DMS153 treated with DMSO at 0.1 percent for 48 hours (cell line): Measurements from ENCODE around the gene ACTN3.
"Not testable (repeated sequence)": the region's sequence is repeated elsewhere in the genome, so short reads cannot be mapped to it uniquely, and the experiment has no call there.

Experiments used
- DNase-seq: peaks from one replicate; lab custom pipeline; 2025; ENCODE audit not compliant: unreplicated experiment; lab: John Stamatoyannopoulos, UW

The ACTN3 gene

GRCh38 chr11:66595245-66595904 is 48.7 kb downstream of the ACTN3 start:
- DNase-seq: no peak

- no peak for DNase-seq
These were observed 52.3 kb downstream of the ACTN3 start for GRCh38 chr11:66598993-66599392.

GRCh38 chr11:66600219-66600618 is 53.5 kb downstream of the ACTN3 start:
- no peak for DNase-seq

GRCh38 chr11:66600631-66601233 is 54.0 kb downstream of the ACTN3 start:
- DNase-seq: no peak

- no peak for DNase-seq
These were observed 56.4 kb downstream of the ACTN3 start for GRCh38 chr11:66603072-66603471.

GRCh38 chr11:66604155-66604554 is 57.5 kb downstream of the ACTN3 start:
- DNase-seq: no peak

- DNase-seq: not testable (repeated sequence)
These were observed 59.9 kb downstream of the ACTN3 start for GRCh38 chr11:66606608-66607007.

GRCh38 chr11:66607126-66607834 is 60.6 kb downstream of the ACTN3 start:
- no peak for DNase-seq

- DNase-seq: no peak
These were observed 63.3 kb downstream of the ACTN3 start for GRCh38 chr11:66609721-66610617.

- no peak for DNase-seq
These were observed 65.8 kb downstream of the ACTN3 start for GRCh38 chr11:66612458-66612857.
